MM.1S (cell line): Measurements from ENCODE around the gene VSIG10L2.

Experiments used
- DNase-seq: peaks from one replicate; pipeline ENCODE4 v3.0.0-alpha.2; 2015
- H2AFZ ChIP-seq: fragments of 300-600 bp; sonication (generic); 2 replicates; pipeline ENCODE4 v1.6.0; 2016; ENCODE audit warnings: antibody characterized with exemption, low read length
- H3F3A ChIP-seq: fragments of 300-600 bp; sonication (generic); 2 replicates; pipeline ENCODE4 v1.6.1; 2016; ENCODE audit warnings: mild to moderate bottlenecking, antibody characterized with exemption, low read length, moderate library complexity, mixed read lengths; ENCODE audit not compliant: insufficient read depth
- H3K27ac ChIP-seq: fragments of 300-600 bp; sonication (generic); 2 replicates; pipeline ENCODE4 v1.5.1; 2016; ENCODE audit warnings: mild to moderate bottlenecking, low read length
- H3K27me3 ChIP-seq: fragments of 300-600 bp; sonication (generic); replicated peaks from 2 replicates; pipeline ENCODE4 v1.6.0; 2016; ENCODE audit warnings: low read length; ENCODE audit not compliant: insufficient read depth
- H3K36me3 ChIP-seq: fragments of 300-600 bp; sonication (generic); replicated peaks from 2 replicates; pipeline ENCODE4 v1.6.1; 2016; ENCODE audit warnings: mild to moderate bottlenecking, low read length, mixed read lengths; ENCODE audit not compliant: insufficient read depth
- H3K4me1 ChIP-seq: fragments of 300-600 bp; sonication (generic); 2 replicates; pipeline ENCODE4 v1.6.1; 2016; ENCODE audit warnings: low read length, mixed read lengths
- H3K4me2 ChIP-seq: fragments of 300-600 bp; sonication (generic); 2 replicates; pipeline ENCODE4 v1.6.0; 2016; ENCODE audit warnings: low read depth, low read length
- H3K4me3 ChIP-seq: fragments of 300-600 bp; sonication (generic); 2 replicates; pipeline ENCODE4 v1.5.1; 2016; ENCODE audit warnings: low read length, mixed read lengths
- H3K79me2 ChIP-seq: fragments of 300-600 bp; sonication (generic); 2 replicates; pipeline ENCODE4 v1.6.1; 2016; ENCODE audit warnings: mixed run types, low read length, mixed read lengths
- H3K9ac ChIP-seq: fragments of 300-600 bp; sonication (generic); 2 replicates; pipeline ENCODE4 v1.6.1; 2016; ENCODE audit warnings: low read length, mixed read lengths
- H3K9me2 ChIP-seq: fragments of 300-600 bp; sonication (generic); replicated peaks from 2 replicates; pipeline ENCODE4 v1.6.1; 2016; ENCODE audit warnings: mild to moderate bottlenecking, low read length, mixed read lengths; ENCODE audit not compliant: insufficient read depth
- H3K9me3 ChIP-seq: fragments of 300-600 bp; sonication (generic); replicated peaks from 2 replicates; pipeline ENCODE4 v1.6.1; 2016; ENCODE audit warnings: mild to moderate bottlenecking, low read length, mixed read lengths; ENCODE audit not compliant: insufficient read depth
- H4K20me1 ChIP-seq: fragments of 300-600 bp; sonication (generic); 2 replicates; pipeline ENCODE4 v1.6.1; 2016; ENCODE audit warnings: mild to moderate bottlenecking, low read length, moderate library complexity, mixed read lengths; ENCODE audit not compliant: insufficient read depth
- CTCF ChIP-seq: fragments of 300-600 bp; sonication (generic); IDR thresholded peaks from 2 replicates; pipeline ENCODE4 v1.5.1; 2016; ENCODE audit warnings: antibody characterized with exemption, low read length, mixed read lengths
- EZH2 ChIP-seq: fragments of 300-600 bp; sonication (generic); optimal IDR thresholded peaks from 2 replicates; pipeline ENCODE3; 2017; ENCODE audit warnings: low read depth, mild to moderate bottlenecking, antibody characterized with exemption, low read length, mixed read lengths
- EZH2phosphoT487 ChIP-seq: fragments of 300-600 bp; sonication (generic); IDR thresholded peaks from 2 replicates; pipeline ENCODE4 v1.6.1; 2018; ENCODE audit warnings: antibody characterized with exemption, low read length

Gene VSIG10L2

GRCh38 chr11:125902927-125903710, 42.7 kb upstream of the VSIG10L2 start, which contains the start of gene PUS3:
Gene PUS3, minus strand, starts transcription at chr11:125903206. Its CDS starts 6,922 bp downstream, at chr11:125896284.
- H3K79me2 ChIP-seq = peaks cover 45% of the 10 kb centered on the region
- H3K27me3 ChIP-seq = peaks cover 10% of the 10 kb centered on the region; the same call in 1 of the 2 replicates
- no peaks in the 10 kb centered on the region for H3K9me2 ChIP-seq
- H3K9ac ChIP-seq = peak within 1 kb of the TSS; percentile 75
- peaks cover 3% of the 10 kb centered on the region; the same call in 1 of the 2 replicates for H3K36me3 ChIP-seq
- peak within 1 kb of the TSS; percentile 84 for H2AFZ ChIP-seq
- peak; percentile 90 for DNase-seq
- H3K9me3 ChIP-seq = no peaks in the 10 kb centered on the region
- no peaks in the 10 kb centered on the region; the same call in 1 of the 2 replicates for H3K4me1 ChIP-seq
- no peak for TF ChIP-seq CTCF
- no peak for TF ChIP-seq EZH2phosphoT487
- no peak for TF ChIP-seq EZH2
- peak within 1 kb of the TSS; percentile 85 for H3K4me3 ChIP-seq
- H4K20me1 ChIP-seq = no peaks in the 10 kb centered on the region
- peak within 1 kb of the TSS; percentile 70 for H3K4me2 ChIP-seq
- H3F3A ChIP-seq = peaks cover 11% of the 10 kb centered on the region
- peak within 1 kb of the TSS; percentile 44; the same call in 1 of the 2 replicates for H3K27ac ChIP-seq

- Histone ChIP-seq H3K4me3 (peak within 1 kb of the TSS; percentile 85), H3K27ac (no peak within 1 kb of the TSS), H2AFZ (peak within 1 kb of the TSS; percentile 84; the same call in 1 of the 2 replicates), H3K9me3 (no peaks in the 10 kb centered on the region), H3K4me1 (no peaks in the 10 kb centered on the region; the same call in 1 of the 2 replicates), H3K36me3 (peaks cover 3% of the 10 kb centered on the region; the same call in 1 of the 2 replicates), H4K20me1 (no peaks in the 10 kb centered on the region), H3K79me2 (peaks cover 37% of the 10 kb centered on the region), H3F3A (peaks cover 11% of the 10 kb centered on the region), H3K9ac (no peak within 1 kb of the TSS), H3K27me3 (peaks cover 10% of the 10 kb centered on the region; the same call in 1 of the 2 replicates), H3K4me2 (peak within 1 kb of the TSS; percentile 53; the same call in 1 of the 2 replicates), H3K9me2 (no peaks in the 10 kb centered on the region)
- TF ChIP-seq EZH2phosphoT487 = no peak
- no peak for TF ChIP-seq EZH2
- no peak for TF ChIP-seq CTCF
- DNase-seq = no peak
These were observed 41.9 kb upstream of the VSIG10L2 start, which contains the start of gene DDX25 for GRCh38 chr11:125903711-125904659. Gene DDX25, plus strand, starts transcription at chr11:125904508. Its CDS starts 10 bp downstream, at chr11:125904518.

- Histone ChIP-seq H4K20me1 (no peaks in the 10 kb centered on the region), H3K4me3 (no peak overlapping the region), H3K27ac (no peak overlapping the region), H3K4me2 (no peak overlapping the region), H3K4me1 (no peaks in the 10 kb centered on the region; the same call in 1 of the 2 replicates), H3K27me3 (peaks cover 10% of the 10 kb centered on the region; the same call in 1 of the 2 replicates), H2AFZ (no peak overlapping the region), H3K36me3 (peaks cover 3% of the 10 kb centered on the region; the same call in 1 of the 2 replicates), H3K9me2 (no peaks in the 10 kb centered on the region), H3K9ac (no peak overlapping the region), H3K9me3 (no peaks in the 10 kb centered on the region), H3F3A (peaks cover 11% of the 10 kb centered on the region), H3K79me2 (peaks cover 30% of the 10 kb centered on the region)
- no peak for DNase-seq
- TF ChIP-seq EZH2phosphoT487 (no peak), CTCF (no peak), EZH2 (no peak)
These were observed 41.2 kb upstream of the VSIG10L2 start for GRCh38 chr11:125904678-125905077.
